CD14-positive monocyte (primary cell): ENCODE measurements around the gene SRD5A1. TPM values are rescaled to one million over a fixed set of nuclear protein-coding genes. Genes with fewer than 3 reads are reported as not detected.
A peak's percentile ranks its signal among the peaks of the same experiment; 100 is the strongest.

ENCODE experiments used
- DNase-seq, 3 donors: peaks; one replicate each; pipeline ENCODE4 v3.0.0-alpha.2; 2011 to 2022
- H2AFZ ChIP-seq: 2 replicates; pipeline ENCODE4 v1.6.0; 2012; ENCODE audit warnings: mild to moderate bottlenecking, low read depth, low read length, inconsistent platforms; ENCODE audit not compliant: insufficient read depth, poor library complexity, severe bottlenecking
- H3K27ac ChIP-seq, 2 donors: 1 replicate in 1 of 2; 2 replicates in 1 of 2; pipeline ENCODE4 v1.5.1; 2012 to 2013; ENCODE audit warnings: low read length in 2 of 2, control low read depth in 1 of 2, inconsistent platforms in 1 of 2, low read depth in 1 of 2, mild to moderate bottlenecking in 1 of 2
- H3K27me3 ChIP-seq, 2 donors: one replicate each; pipeline versions ENCODE4 v1.6.0 to v1.6.1; 2011 to 2013; ENCODE audit warnings: low read length in 2 of 2; ENCODE audit not compliant: control insufficient read depth in 2 of 2, insufficient read depth in 2 of 2
- H3K36me3 ChIP-seq, 2 donors: replicated peaks in 1 of 2; 1 replicate in 1 of 2; 2 replicates in 1 of 2; pipeline versions ENCODE4 v1.5.1 to v1.6.1; 2012 to 2013; ENCODE audit warnings: low read length in 2 of 2, control low read depth in 1 of 2, inconsistent platforms in 1 of 2, mild to moderate bottlenecking in 1 of 2; ENCODE audit not compliant: insufficient read depth in 2 of 2, control insufficient read depth in 1 of 2
- H3K4me1 ChIP-seq, 2 donors: 1 replicate in 1 of 2; 2 replicates in 1 of 2; pipeline versions ENCODE4 v1.5.1 to v1.6.1; 2012 to 2013; ENCODE audit warnings: low read length in 2 of 2, control low read depth in 1 of 2, inconsistent platforms in 1 of 2, mild to moderate bottlenecking in 1 of 2, moderate library complexity in 1 of 2; ENCODE audit not compliant: insufficient read depth in 2 of 2, control insufficient read depth in 1 of 2
- H3K4me2 ChIP-seq: replicated peaks from 2 replicates; pipeline ENCODE3; 2012; ENCODE audit warnings: low read length, moderate library complexity, mild to moderate bottlenecking; ENCODE audit not compliant: poor library complexity, severe bottlenecking; ENCODE audit errors: extremely low read depth
- H3K4me3 ChIP-seq, 3 experiments: fragments of 200-600 bp in 1 of 3; sonication (generic) in 1 of 3; replicated peaks in 1 of 3; 1 replicate in 2 of 3; 2 replicates in 1 of 3; pipeline ENCODE4 v1.5.1; 2011 to 2013; ENCODE audit warnings: low read length in 3 of 3, mild to moderate bottlenecking in 3 of 3, control low read depth in 2 of 3, low read depth in 2 of 3, inconsistent platforms in 1 of 3, moderate library complexity in 1 of 3
- H3K79me2 ChIP-seq: 2 replicates; pipeline ENCODE4 v1.6.0; 2012; ENCODE audit warnings: mild to moderate bottlenecking, control low read depth, inconsistent platforms, low read length, moderate library complexity; ENCODE audit not compliant: insufficient read depth
- H3K9ac ChIP-seq: 2 replicates; pipeline ENCODE4 v1.6.0; 2017; ENCODE audit warnings: low read length, mild to moderate bottlenecking; ENCODE audit not compliant: insufficient read depth, poor library complexity, severe bottlenecking
- H3K9me3 ChIP-seq, 2 donors: replicated peaks in 1 of 2; 1 replicate in 1 of 2; 2 replicates in 1 of 2; pipeline versions ENCODE4 v1.5.1 to v1.6.1; 2012 to 2013; ENCODE audit warnings: low read length in 2 of 2, control low read depth in 1 of 2; ENCODE audit not compliant: control insufficient read depth in 1 of 2, insufficient read depth in 1 of 2
- H4K20me1 ChIP-seq: 2 replicates; pipeline ENCODE4 v1.6.0; 2012; ENCODE audit warnings: mild to moderate bottlenecking, low read length, control low read depth, moderate library complexity; ENCODE audit not compliant: insufficient read depth
- H3K27ac Mint-ChIP-seq, 7 donors: one replicate each; pipeline ENCODE4 v1.8.0; 2020; ENCODE audit warnings: mild to moderate bottlenecking in 7 of 7, mixed read lengths in 7 of 7, moderate library complexity in 6 of 7, inconsistent platforms in 2 of 7
- H3K27me3 Mint-ChIP-seq, 3 donors: one replicate each; pipeline ENCODE4 v1.8.0; 2021 to 2022; ENCODE audit warnings: low read depth in 3 of 3, mild to moderate bottlenecking in 3 of 3, mixed read lengths in 3 of 3, moderate library complexity in 3 of 3, inconsistent platforms in 1 of 3
- H3K36me3 Mint-ChIP-seq, 2 donors: one replicate each; pipeline ENCODE4 v1.8.0; 2020; ENCODE audit warnings: mixed read lengths in 2 of 2, inconsistent platforms in 1 of 2, mild to moderate bottlenecking in 1 of 2
- H3K4me1 Mint-ChIP-seq: one replicate; pipeline ENCODE4 v1.8.0; 2020; ENCODE audit warnings: mild to moderate bottlenecking, mixed read lengths
- H3K4me3 Mint-ChIP-seq, 2 donors: one replicate each; pipeline ENCODE4 v1.8.0; 2020; ENCODE audit warnings: mild to moderate bottlenecking in 2 of 2, mixed read lengths in 2 of 2, moderate library complexity in 1 of 2
- H3K9me3 Mint-ChIP-seq, 7 donors: one replicate each; pipeline ENCODE4 v1.8.0; 2020 to 2022; ENCODE audit warnings: mixed read lengths in 7 of 7, mild to moderate bottlenecking in 6 of 7, moderate library complexity in 6 of 7, inconsistent platforms in 2 of 7
- CTCF ChIP-seq: fragments of 200-600 bp; IDR thresholded peaks from one replicate; pipeline ENCODE4 v1.8.0; 2022; ENCODE audit warnings: antibody characterized with exemption, mild to moderate bottlenecking
- WGBS: methylation state at CpG from one replicate; pipeline ENCODE4 v1.1.5; 2013; ENCODE audit warnings: missing lambda C conversion rate; ENCODE audit not compliant: insufficient coverage; 5-methylcytosine and 5-hydroxymethylcytosine counted together
- intact Hi-C, 2 donors: fragments of 100-400 bp; cut with micrococcal nuclease; formaldehyde crosslinking; loops; one replicate each; pipeline versions ENCODE4 v1.15.0 to v1.15.1; 2023
- polyA plus RNA-seq, 3 donors: library from polyadenylated mRNA; depleted of rRNA in 1 of 3; unstranded in 2 of 3; stranded (reverse) in 1 of 3; fragments of 300-500 nt in 2 of 3; fragments of >200 nt in 1 of 3; fragmentation: Illumina TruSeq in 2 of 3; gene quantifications; 1 replicate in 2 of 3; 2 replicates in 1 of 3; pipeline ENCODE4 v1.2.3, GENCODE V29; 2012 to 2021

Gene SRD5A1
- polyA plus RNA-seq, 3 donors: 21.2 to 34.7 (median 26.0) TPM

GRCh38 chr5:6584727-6585126 lies 48.5 kb upstream of the SRD5A1 start:
- H3K4me3 Mint-ChIP-seq: peak overlapping the region in 1 of 2 donors; percentile 56
- no peaks in the 10 kb centered on the region for H3K4me1 Mint-ChIP-seq

GRCh38 chr5:6585168-6585567 lies 48.1 kb upstream of the SRD5A1 start:
- Mint-ChIP-seq H3K36me3 (no peaks in the 10 kb centered on the region), H3K9me3 (peaks cover 0 to 6% (median 1%) of the 10 kb centered on the region in 7 donors), H3K27me3 (peaks cover 53 to 72% (median 60%) of the 10 kb centered on the region in 3 donors), H3K4me1 (no peaks in the 10 kb centered on the region), H3K27ac (no peak overlapping the region), H3K4me3 (peak overlapping the region in 1 of 2 donors; percentile 56)
- H3K9ac ChIP-seq: no peak overlapping the region
- intact Hi-C loops: no loop called here
- WGBS: 34% methylated on average over 3 of the region's 6 CpGs
- no peaks in the 10 kb centered on the region for H3K79me2 ChIP-seq
- H3K4me1 ChIP-seq: no peaks in the 10 kb centered on the region
- no peak overlapping the region for H3K4me2 ChIP-seq
- no peak for TF ChIP-seq CTCF
- H3K36me3 ChIP-seq: no peaks in the 10 kb centered on the region
- no peak overlapping the region for H3K27ac ChIP-seq
- H3K4me3 ChIP-seq: no peak overlapping the region
- DNase-seq: no peak
- H4K20me1 ChIP-seq: no peaks in the 10 kb centered on the region
- no peak overlapping the region for H2AFZ ChIP-seq
- H3K9me3 ChIP-seq: no peaks in the 10 kb centered on the region
- peaks cover 20 to 49% of the 10 kb centered on the region in 2 donors for H3K27me3 ChIP-seq

More at GRCh38 chr5:6584727-6585126, 48.5 kb upstream of the SRD5A1 start:
- H3K36me3 Mint-ChIP-seq: no peaks in the 10 kb centered on the region
- peaks cover 0 to 6% (median 1%) of the 10 kb centered on the region in 7 donors for H3K9me3 Mint-ChIP-seq
- peaks cover 50 to 71% (median 56%) of the 10 kb centered on the region in 3 donors for H3K27me3 Mint-ChIP-seq
- Histone ChIP-seq H3K27me3 (peaks cover 20 to 49% of the 10 kb centered on the region in 2 donors), H2AFZ (no peak overlapping the region), H3K4me1 (no peaks in the 10 kb centered on the region), H4K20me1 (no peaks in the 10 kb centered on the region), H3K9ac (no peak overlapping the region), H3K79me2 (no peaks in the 10 kb centered on the region), H3K9me3 (no peaks in the 10 kb centered on the region), H3K4me3 (no peak overlapping the region), H3K4me2 (no peak overlapping the region), H3K36me3 (no peaks in the 10 kb centered on the region), H3K27ac (no peak overlapping the region)
- H3K27ac Mint-ChIP-seq: no peak overlapping the region
- intact Hi-C loops: no loop called here
- WGBS: 86% methylated on average over 7 of the region's 8 CpGs
- no peak for TF ChIP-seq CTCF
- no peak for DNase-seq
